OCI-LY7 (cell line): Measurements from ENCODE around the gene KLHDC3. TPM values are rescaled to one million over a fixed set of nuclear protein-coding genes. Genes with fewer than 3 reads are reported as not detected.

Experiments used
- BruUV-seq: library from RNA; stranded (reverse); fragments of 400-500 nt; replicated peaks from 2 replicates; lab custom pipeline; 2021; lab: Mats Ljungman, UMichigan
- CTCF ChIA-PET: fragments of 300-600 bp; sonication (Branson Sonifier 250); formaldehyde crosslinking; loops from one replicate; lab custom pipeline; 2022; ENCODE audit warnings: antibody characterized with exemption; ENCODE audit not compliant: unreplicated experiment; lab: Charles Lee
- POLR2A ChIA-PET: fragments of 300-600 bp; sonication (Branson Sonifier 250); formaldehyde crosslinking; loops from one replicate; lab custom pipeline; 2022; ENCODE audit warnings: antibody characterized with exemption; lab: Charles Lee
- DNase-seq: peaks from one replicate; pipeline ENCODE4 v3.0.0-alpha.2; 2015; ENCODE audit warnings: low spot score
- H2AFZ ChIP-seq: fragments of 200-600 bp; sonication (generic), shearing (Covaris generic); 2 replicates; pipeline ENCODE4 v1.6.1; 2014; ENCODE audit warnings: mild to moderate bottlenecking, antibody characterized with exemption, low read length, moderate library complexity
- H3K27ac ChIP-seq: fragments of 200-600 bp; sonication (generic); 2 replicates; pipeline ENCODE4 v1.5.1; 2014; ENCODE audit warnings: mixed run types, low read depth, mild to moderate bottlenecking, moderate library complexity, low read length, inconsistent platforms; ENCODE audit not compliant: poor library complexity, severe bottlenecking
- H3K36me3 ChIP-seq: fragments of 200-600 bp; sonication (generic); 2 replicates; pipeline ENCODE4 v1.6.1; 2014; ENCODE audit warnings: mild to moderate bottlenecking, antibody characterized with exemption, low read length, moderate library complexity, mixed read lengths; ENCODE audit not compliant: insufficient read depth
- H3K4me1 ChIP-seq: fragments of 200-600 bp; sonication (generic); 2 replicates; pipeline ENCODE4 v1.5.1; 2014; ENCODE audit warnings: mild to moderate bottlenecking, low read length; ENCODE audit not compliant: insufficient read depth, poor library complexity, severe bottlenecking
- H3K4me2 ChIP-seq: fragments of 200-600 bp; sonication (generic); 2 replicates; pipeline ENCODE4 v1.6.1; 2014; ENCODE audit warnings: mild to moderate bottlenecking, low read length
- H3K4me3 ChIP-seq: fragments of 200-600 bp; sonication (generic); 2 replicates; pipeline ENCODE4 v1.5.1; 2014; ENCODE audit warnings: mild to moderate bottlenecking, low read depth, low read length; ENCODE audit not compliant: poor library complexity, severe bottlenecking
- H3K79me2 ChIP-seq: fragments of 200-600 bp; sonication (generic); 2 replicates; pipeline ENCODE4 v1.6.1; 2016; ENCODE audit warnings: low read depth, mild to moderate bottlenecking, low read length, moderate library complexity, mixed read lengths; ENCODE audit not compliant: insufficient read depth
- H3K9me2 ChIP-seq: fragments of 200-600 bp; sonication (generic); 2 replicates; pipeline ENCODE4 v1.6.1; 2016; ENCODE audit warnings: mild to moderate bottlenecking, low read length, mixed read lengths; ENCODE audit not compliant: insufficient read depth
- H3K9me3 ChIP-seq: fragments of 200-600 bp; sonication (generic); 2 replicates; pipeline ENCODE4 v1.6.1; 2014; ENCODE audit warnings: mild to moderate bottlenecking, mixed run types, low read length, mixed read lengths
- H4K20me1 ChIP-seq: fragments of 200-600 bp; sonication (generic); 2 replicates; pipeline ENCODE4 v1.6.1; 2014; ENCODE audit warnings: mild to moderate bottlenecking, antibody characterized with exemption, low read length, moderate library complexity, mixed read lengths; ENCODE audit not compliant: insufficient read depth
- CTCF ChIP-seq: fragments of 200-600 bp; sonication (generic); conservative IDR thresholded peaks from 2 replicates; pipeline ENCODE4 v1.5.1; 2014; ENCODE audit warnings: mild to moderate bottlenecking, antibody characterized with exemption, low read length, moderate library complexity, mixed read lengths
- EZH2phosphoT487 ChIP-seq: fragments of 200-600 bp; sonication (generic); IDR thresholded peaks from 2 replicates; pipeline ENCODE4 v1.6.1; 2018; ENCODE audit warnings: low read depth, borderline replicate concordance, mild to moderate bottlenecking, mixed run types, antibody characterized with exemption, low read length, moderate library complexity, mixed read lengths
- intact Hi-C: fragments of 100-400 bp; cut with micrococcal nuclease; formaldehyde crosslinking; loops from one replicate; pipeline ENCODE4 v1.10.0; 2022; ENCODE audit not compliant: unreplicated experiment
- total RNA-seq, 2 experiments: library from RNA; depleted of rRNA in 1 of 2; stranded (reverse); fragments of >200 nt in 1 of 2; shearing (Covaris generic) in 1 of 2; gene quantifications; 2 replicates each; pipeline ENCODE4 v1.2.3, GENCODE V29; 2014 to 2022

KLHDC3 gene
- total RNA-seq, 2 experiments from 2014 or later, result 89.9 to 91.4 TPM

GRCh38 chr6:43016176-43016942 lies 2.3 kb downstream of the KLHDC3 start:
- no peak overlapping the region for H2AFZ ChIP-seq
- DNase-seq, result no peak
- H3K27ac ChIP-seq, result no peak overlapping the region
- peaks cover 30% of the 10 kb centered on the region for H3K79me2 ChIP-seq
- H3K36me3 ChIP-seq, result peaks cover 49% of the 10 kb centered on the region; the same call in 1 of the 2 replicates
- H3K4me2 ChIP-seq, result peak overlapping the region; percentile 5; the same call in 1 of the 2 replicates
- ChIA-PET POLR2A (interaction anchor here (0.8 to 1.5 kb wide), 2 partner anchors 38 to 87 kb away, joined by 3 to 5 read pairs; partner anchors contain the start of genes CNPY3 and CUL7), CTCF (no interaction called here)
- no peaks in the 10 kb centered on the region for H3K9me3 ChIP-seq
- TF ChIP-seq EZH2phosphoT487, result no peak
- TF ChIP-seq CTCF, result no peak
- H3K4me1 ChIP-seq, result peaks cover 39% of the 10 kb centered on the region
- H4K20me1 ChIP-seq, result no peaks in the 10 kb centered on the region
- no peak overlapping the region for H3K4me3 ChIP-seq
- no TSS peak for BruUV-seq
- H3K9me2 ChIP-seq, result no peaks in the 10 kb centered on the region
- intact Hi-C loops, result no loop called here

- ChIA-PET CTCF (no interaction called here), POLR2A (no interaction called here)
- no peaks in the 10 kb centered on the region for H3K9me3 ChIP-seq
- intact Hi-C loops, result no loop called here
- no peak for DNase-seq
- H3K4me3 ChIP-seq, result no peak overlapping the region
- H2AFZ ChIP-seq, result no peak overlapping the region
- peaks cover 43% of the 10 kb centered on the region; the same call in 1 of the 2 replicates for H3K36me3 ChIP-seq
- peaks cover 34% of the 10 kb centered on the region for H3K79me2 ChIP-seq
- no peaks in the 10 kb centered on the region for H3K9me2 ChIP-seq
- TF ChIP-seq EZH2phosphoT487 (no peak), CTCF (no peak)
- BruUV-seq, result no TSS peak
- H3K4me1 ChIP-seq, result peaks cover 39% of the 10 kb centered on the region
- H3K27ac ChIP-seq, result no peak overlapping the region
- no peaks in the 10 kb centered on the region for H4K20me1 ChIP-seq
- 0 out of 2 replicates have a peak overlapping the region, but pooled peaks have one; percentile 5 for H3K4me2 ChIP-seq
Observed at GRCh38 chr6:43016943-43017334, 2.9 kb downstream of the KLHDC3 start.

- Histone ChIP-seq H3K27ac (no peak overlapping the region), H3K79me2 (peaks cover 45% of the 10 kb centered on the region), H3K4me1 (peaks cover 37% of the 10 kb centered on the region), H3K4me2 (no peak overlapping the region), H3K4me3 (no peak overlapping the region), H4K20me1 (no peaks in the 10 kb centered on the region), H3K36me3 (peaks cover 55% of the 10 kb centered on the region), H2AFZ (no peak overlapping the region), H3K9me3 (no peaks in the 10 kb centered on the region), H3K9me2 (no peaks in the 10 kb centered on the region)
- BruUV-seq, result no TSS peak
- TF ChIP-seq EZH2phosphoT487 (no peak), CTCF (no peak)
- POLR2A ChIA-PET, result no interaction called here
- no peak for DNase-seq
- intact Hi-C loops, result no loop called here
- CTCF ChIA-PET, result no interaction called here
Observed at GRCh38 chr6:43019152-43019551, 5.1 kb downstream of the KLHDC3 start.
